Calu3 (cell line): ENCODE measurements around the gene NOL11. TPM values are rescaled to one million over a fixed set of nuclear protein-coding genes. Genes with fewer than 3 reads are reported as not detected.

ENCODE experiments used
- BruUV-seq: library from RNA; stranded (reverse); fragments of 400-500 nt; replicated peaks from 2 replicates; lab custom pipeline; 2021; lab: Mats Ljungman, UMichigan
- CTCF ChIA-PET: fragments of 300-600 bp; sonication (Branson Sonifier 250); formaldehyde crosslinking; loops from one replicate; lab custom pipeline; 2022; ENCODE audit warnings: antibody characterized with exemption; lab: Charles Lee
- DNase-seq: peaks from one replicate; pipeline ENCODE4 v3.0.0; 2022
- H3K27ac Mint-ChIP-seq: one replicate; pipeline ENCODE4 v1.8.0; 2022; ENCODE audit warnings: mixed read lengths; ENCODE audit not compliant: unreplicated experiment
- H3K27me3 Mint-ChIP-seq: one replicate; pipeline ENCODE4 v1.8.0; 2022; ENCODE audit warnings: mixed read lengths; ENCODE audit not compliant: unreplicated experiment
- H3K36me3 Mint-ChIP-seq: one replicate; pipeline ENCODE4 v1.8.0; 2022; ENCODE audit warnings: mild to moderate bottlenecking, moderate library complexity, mixed read lengths; ENCODE audit not compliant: insufficient read depth, unreplicated experiment
- H3K4me1 Mint-ChIP-seq: one replicate; pipeline ENCODE4 v1.8.0; 2022; ENCODE audit warnings: mild to moderate bottlenecking, low read depth, mixed read lengths; ENCODE audit not compliant: unreplicated experiment
- H3K4me3 Mint-ChIP-seq: one replicate; pipeline ENCODE4 v1.8.0; 2022; ENCODE audit warnings: mild to moderate bottlenecking, low read depth, moderate library complexity, mixed read lengths; ENCODE audit not compliant: unreplicated experiment
- H3K9me3 Mint-ChIP-seq: one replicate; pipeline ENCODE4 v1.8.0; 2022; ENCODE audit warnings: low read depth, mixed read lengths; ENCODE audit not compliant: unreplicated experiment
- intact Hi-C: fragments of 100-400 bp; cut with micrococcal nuclease; formaldehyde crosslinking; loops from one replicate; pipeline ENCODE4 v1.10.0; 2022; ENCODE audit not compliant: unreplicated experiment
- total RNA-seq: library from RNA; stranded (reverse); gene quantifications from 2 replicates; pipeline ENCODE4 v1.2.3, GENCODE V29; 2022
- TF ChIP-seq, protein P1 (sequence below): fragments of 200-600 bp; IDR thresholded peaks from one replicate; pipeline ENCODE4 v1.8.0; 2022; ENCODE audit warnings: antibody characterized with exemption; ENCODE audit not compliant: unreplicated experiment

Gene NOL11
- total RNA-seq, 1 experiment from 2014 or later, result 64.8 TPM

DNA sequence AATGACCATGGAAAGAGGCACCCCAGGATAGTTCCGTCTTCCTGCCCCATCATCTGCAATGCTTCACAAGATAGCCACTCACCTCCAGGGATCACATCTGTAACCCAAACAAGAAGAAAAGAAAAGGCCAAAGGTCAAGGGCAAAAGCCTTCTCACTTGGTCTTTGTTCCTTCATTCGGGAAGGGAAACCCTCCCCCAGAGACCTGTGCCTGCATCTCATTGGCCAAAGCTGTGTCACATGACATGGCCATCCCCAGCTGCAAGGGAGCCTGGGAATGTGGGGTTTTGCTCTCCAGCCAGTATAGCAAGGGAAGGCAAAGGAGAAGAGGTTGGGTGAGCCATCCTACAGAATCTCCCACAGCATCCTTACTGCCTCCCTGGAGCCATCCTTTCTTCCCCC, 47.9 kb downstream of the NOL11 start:
- Mint-ChIP-seq H3K9me3 (no peaks in the 10 kb centered on the region), H3K4me1 (no peaks in the 10 kb centered on the region), H3K27me3 (no peaks in the 10 kb centered on the region), H3K27ac (no peak overlapping the region), H3K36me3 (no peaks in the 10 kb centered on the region), H3K4me3 (no peak overlapping the region)
- CTCF ChIA-PET, result no interaction called here
- TF ChIP-seq, protein P1, sequence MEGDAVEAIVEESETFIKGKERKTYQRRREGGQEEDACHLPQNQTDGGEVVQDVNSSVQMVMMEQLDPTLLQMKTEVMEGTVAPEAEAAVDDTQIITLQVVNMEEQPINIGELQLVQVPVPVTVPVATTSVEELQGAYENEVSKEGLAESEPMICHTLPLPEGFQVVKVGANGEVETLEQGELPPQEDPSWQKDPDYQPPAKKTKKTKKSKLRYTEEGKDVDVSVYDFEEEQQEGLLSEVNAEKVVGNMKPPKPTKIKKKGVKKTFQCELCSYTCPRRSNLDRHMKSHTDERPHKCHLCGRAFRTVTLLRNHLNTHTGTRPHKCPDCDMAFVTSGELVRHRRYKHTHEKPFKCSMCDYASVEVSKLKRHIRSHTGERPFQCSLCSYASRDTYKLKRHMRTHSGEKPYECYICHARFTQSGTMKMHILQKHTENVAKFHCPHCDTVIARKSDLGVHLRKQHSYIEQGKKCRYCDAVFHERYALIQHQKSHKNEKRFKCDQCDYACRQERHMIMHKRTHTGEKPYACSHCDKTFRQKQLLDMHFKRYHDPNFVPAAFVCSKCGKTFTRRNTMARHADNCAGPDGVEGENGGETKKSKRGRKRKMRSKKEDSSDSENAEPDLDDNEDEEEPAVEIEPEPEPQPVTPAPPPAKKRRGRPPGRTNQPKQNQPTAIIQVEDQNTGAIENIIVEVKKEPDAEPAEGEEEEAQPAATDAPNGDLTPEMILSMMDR, result no peak
- no peak for DNase-seq
- BruUV-seq, result no TSS peak
- intact Hi-C loops, result no loop called here

- H3K4me1 Mint-ChIP-seq, result no peaks in the 10 kb centered on the region
- no peaks in the 10 kb centered on the region for H3K27me3 Mint-ChIP-seq
- no peak overlapping the region for H3K27ac Mint-ChIP-seq
- H3K36me3 Mint-ChIP-seq, result no peaks in the 10 kb centered on the region
- TF ChIP-seq, protein P1, result no peak
- H3K9me3 Mint-ChIP-seq, result no peaks in the 10 kb centered on the region
- intact Hi-C loops, result no loop called here
- CTCF ChIA-PET, result no interaction called here
- BruUV-seq, result no TSS peak
- H3K4me3 Mint-ChIP-seq, result no peak overlapping the region
- no peak for DNase-seq
Measured at GRCh38 chr17:67769231-67769630, 51.5 kb downstream of the NOL11 start.

GRCh38 chr17:67770539-67770938, 52.8 kb downstream of the NOL11 start:
- H3K27me3 Mint-ChIP-seq, result no peaks in the 10 kb centered on the region
- H3K4me1 Mint-ChIP-seq, result no peaks in the 10 kb centered on the region
- H3K4me3 Mint-ChIP-seq, result no peak overlapping the region
- DNase-seq, result no peak
- H3K9me3 Mint-ChIP-seq, result no peaks in the 10 kb centered on the region
- no TSS peak for BruUV-seq
- TF ChIP-seq, protein P1, result no peak
- intact Hi-C loops, result no loop called here
- no peak overlapping the region for H3K27ac Mint-ChIP-seq
- CTCF ChIA-PET, result interaction anchor here (0.7 kb wide), 1 partner anchor 1448 kb away, joined by 3 read pairs; no protein-coding TSS in a partner anchor
- no peaks in the 10 kb centered on the region for H3K36me3 Mint-ChIP-seq

- no TSS peak for BruUV-seq
- intact Hi-C loops, result no loop called here
- no peak for DNase-seq
- H3K27me3 Mint-ChIP-seq, result no peaks in the 10 kb centered on the region
- no peak overlapping the region for H3K4me3 Mint-ChIP-seq
- TF ChIP-seq, protein P1, result no peak
- CTCF ChIA-PET, result no interaction called here
- H3K27ac Mint-ChIP-seq, result no peak overlapping the region
- no peaks in the 10 kb centered on the region for H3K4me1 Mint-ChIP-seq
- H3K9me3 Mint-ChIP-seq, result no peaks in the 10 kb centered on the region
- no peaks in the 10 kb centered on the region for H3K36me3 Mint-ChIP-seq
Measured at GRCh38 chr17:67772679-67773078, 54.9 kb downstream of the NOL11 start.
